LNCAP (cell line): ENCODE measurements around the gene ARID1B.

ENCODE experiments used
- CTCF ChIP-seq: fragments of 450-650 bp; IDR thresholded peaks from 2 replicates; pipeline ENCODE4 v1.5.1; 2017; ENCODE audit warnings: mild to moderate bottlenecking

The ARID1B gene

GRCh38 chr6:157029980-157030690 lies 253.0 kb downstream of the ARID1B start:
- no peak for TF ChIP-seq CTCF

- no peak for TF ChIP-seq CTCF
These were observed 253.6 kb downstream of the ARID1B start for GRCh38 chr6:157030755-157031154.

- TF ChIP-seq CTCF: no peak
These were observed 255.7 kb downstream of the ARID1B start for GRCh38 chr6:157032923-157033322.

- TF ChIP-seq CTCF: no peak
These were observed 256.4 kb downstream of the ARID1B start for GRCh38 chr6:157033428-157034140.

GRCh38 chr6:157034436-157035230 lies 257.5 kb downstream of the ARID1B start:
- TF ChIP-seq CTCF: peak; percentile 68

- no peak for TF ChIP-seq CTCF
These were observed 258.4 kb downstream of the ARID1B start for GRCh38 chr6:157035546-157035945.

GRCh38 chr6:157036245-157036711 lies 259.1 kb downstream of the ARID1B start:
- no peak for TF ChIP-seq CTCF
